IgD-negative memory B cell (primary cell): Measurements from ENCODE around the gene DNAJC27. TPM values are rescaled to one million over a fixed set of nuclear protein-coding genes. Genes with fewer than 3 reads are reported as not detected.
"Not testable (repeated sequence)": the region's sequence is repeated elsewhere in the genome, so short reads cannot be mapped to it uniquely, and the experiment has no call there.

Experiments
- H3K27ac Mint-ChIP-seq, 3 donors: one replicate each; pipeline ENCODE4 v1.8.0; 2020 to 2022; ENCODE audit warnings: mild to moderate bottlenecking in 3 of 3, mixed read lengths in 3 of 3, moderate library complexity in 1 of 3
- H3K27me3 Mint-ChIP-seq: one replicate; pipeline ENCODE4 v1.8.0; 2021; ENCODE audit warnings: mixed read lengths
- H3K36me3 Mint-ChIP-seq: one replicate; pipeline ENCODE4 v1.8.0; 2020; ENCODE audit warnings: mild to moderate bottlenecking, mixed read lengths
- H3K4me1 Mint-ChIP-seq, 3 donors: one replicate each; pipeline ENCODE4 v1.8.0; 2020 to 2022; ENCODE audit warnings: mixed read lengths in 3 of 3, mild to moderate bottlenecking in 1 of 3
- H3K4me3 Mint-ChIP-seq, 4 donors: one replicate each; pipeline ENCODE4 v1.8.0; 2020 to 2022; ENCODE audit warnings: mild to moderate bottlenecking in 4 of 4, mixed read lengths in 4 of 4, moderate library complexity in 3 of 4
- H3K9me3 Mint-ChIP-seq, 3 donors: one replicate each; pipeline ENCODE4 v1.8.0; 2020 to 2021; ENCODE audit warnings: mixed read lengths in 3 of 3, mild to moderate bottlenecking in 1 of 3
- polyA plus RNA-seq: library from polyadenylated mRNA; unstranded; fragments of 300-500 nt; fragmentation: Illumina TruSeq; gene quantifications from one replicate; pipeline ENCODE4 v1.2.3, GENCODE V29; 2021

The DNAJC27 gene
- 4.9 TPM for polyA plus RNA-seq

GRCh38 chr2:24971536-24972314, at the start of gene DNAJC27:
Gene DNAJC27 (minus strand): TSS chr2:24971955. CDS start chr2:24971904, 51 bp downstream.
- Mint-ChIP-seq H3K27ac (peak within 1 kb of the TSS; percentile 100), H3K27me3 (no peaks in the 10 kb centered on the region), H3K4me1 (peaks cover 5 to 11% (median 8%) of the 10 kb centered on the region in 3 donors), H3K9me3 (no peaks in the 10 kb centered on the region), H3K36me3 (no peaks in the 10 kb centered on the region), H3K4me3 (peak within 1 kb of the TSS; percentile 96 to 99 (median 96))

DNA sequence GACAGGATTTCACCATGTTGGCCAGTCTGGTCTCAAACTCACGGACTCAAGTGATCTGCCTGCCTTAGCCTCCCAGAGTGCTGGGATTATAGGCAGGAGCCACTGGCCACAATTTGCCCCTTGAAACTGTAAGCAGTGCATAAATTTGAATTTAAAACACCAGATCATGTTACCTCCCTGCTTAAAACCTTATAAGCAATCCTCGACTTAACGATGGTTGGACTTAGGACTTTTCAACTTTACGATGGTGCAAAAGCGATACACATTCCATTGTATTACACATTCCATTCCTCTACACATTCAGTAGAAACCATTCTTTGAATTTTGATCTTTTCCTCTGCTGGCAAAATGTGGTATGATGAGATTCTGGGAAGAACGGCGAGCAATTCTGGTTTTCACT, 46.9 kb upstream of the DNAJC27 start:
- Mint-ChIP-seq H3K27ac (no peak overlapping the region), H3K4me3 (no peak overlapping the region), H3K4me1 (peaks cover 0 to 8% (median 5%) of the 10 kb centered on the region in 3 donors), H3K36me3 (no peaks in the 10 kb centered on the region), H3K9me3 (no peaks in the 10 kb centered on the region), H3K27me3 (peaks cover 2% of the 10 kb centered on the region)

DNA sequence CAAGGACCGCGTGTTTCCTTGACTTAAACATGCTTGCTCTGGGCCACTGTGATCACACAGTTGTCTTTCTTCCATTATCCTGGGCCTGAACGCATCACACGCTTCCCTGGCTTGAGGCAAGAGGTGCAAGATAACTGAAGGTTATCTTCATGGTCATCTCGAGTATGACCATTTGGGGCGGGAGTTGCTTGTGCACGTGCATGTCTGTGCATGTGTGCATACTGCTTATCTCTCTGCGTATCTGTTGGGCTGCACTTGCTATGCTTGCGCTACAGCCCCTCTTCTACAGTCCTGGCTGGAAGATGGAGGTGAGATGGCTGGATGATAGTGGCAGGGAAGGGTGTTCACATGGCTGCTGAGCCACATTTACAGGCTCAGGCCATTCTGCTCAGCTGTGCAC, 42.9 kb upstream of the DNAJC27 start:
- no peak overlapping the region for H3K4me3 Mint-ChIP-seq
- peaks cover 4% of the 10 kb centered on the region for H3K27me3 Mint-ChIP-seq
- no peak overlapping the region for H3K27ac Mint-ChIP-seq
- no peaks in the 10 kb centered on the region for H3K36me3 Mint-ChIP-seq
- no peaks in the 10 kb centered on the region for H3K9me3 Mint-ChIP-seq
- peaks cover 0 to 10% (median 8%) of the 10 kb centered on the region in 3 donors for H3K4me1 Mint-ChIP-seq

DNA sequence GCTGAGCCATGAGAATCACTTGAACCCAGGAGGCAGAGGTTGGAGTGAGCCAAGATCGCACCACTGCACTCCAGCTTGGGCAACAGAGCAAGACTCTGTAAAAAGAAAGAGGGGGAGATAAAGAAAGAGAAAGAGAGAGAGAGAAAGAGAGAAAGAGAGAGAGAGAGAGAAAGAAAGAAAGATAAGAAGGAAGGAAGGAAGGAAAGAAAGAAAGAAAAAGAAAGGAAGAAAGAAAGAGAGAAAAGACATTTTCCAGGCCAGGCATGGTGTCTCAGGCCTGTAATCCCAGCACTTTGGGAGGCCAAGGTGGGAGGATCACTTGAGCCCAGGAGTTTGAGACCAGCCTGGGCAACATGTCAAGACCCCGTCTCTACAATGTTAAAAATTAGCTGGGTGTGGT, 39.6 kb upstream of the DNAJC27 start:
- not testable (repeated sequence) for H3K27me3 Mint-ChIP-seq, H3K9me3 Mint-ChIP-seq, H3K4me3 Mint-ChIP-seq, H3K27ac Mint-ChIP-seq, H3K4me1 Mint-ChIP-seq, H3K36me3 Mint-ChIP-seq

- no peak overlapping the region for H3K4me3 Mint-ChIP-seq
- H3K4me1 Mint-ChIP-seq, result peaks cover 0 to 2% (median 2%) of the 10 kb centered on the region in 3 donors
- peak overlapping the region in 1 of 3 donors; percentile 39 for H3K27ac Mint-ChIP-seq
- no peaks in the 10 kb centered on the region for H3K36me3 Mint-ChIP-seq
- H3K27me3 Mint-ChIP-seq, result peaks cover 4% of the 10 kb centered on the region
- no peaks in the 10 kb centered on the region for H3K9me3 Mint-ChIP-seq
These were observed 38.2 kb upstream of the DNAJC27 start for GRCh38 chr2:25009954-25010353.

- H3K9me3 Mint-ChIP-seq, result no peaks in the 10 kb centered on the region
- H3K27me3 Mint-ChIP-seq, result peaks cover 13% of the 10 kb centered on the region
- no peaks in the 10 kb centered on the region for H3K36me3 Mint-ChIP-seq
- H3K4me3 Mint-ChIP-seq, result no peak overlapping the region
- H3K27ac Mint-ChIP-seq, result peak overlapping the region in 1 of 3 donors; percentile 28
- H3K4me1 Mint-ChIP-seq, result peaks cover 0 to 2% (median 0%) of the 10 kb centered on the region in 3 donors
These were observed 30.3 kb upstream of the DNAJC27 start for GRCh38 chr2:25002066-25002465.

DNA sequence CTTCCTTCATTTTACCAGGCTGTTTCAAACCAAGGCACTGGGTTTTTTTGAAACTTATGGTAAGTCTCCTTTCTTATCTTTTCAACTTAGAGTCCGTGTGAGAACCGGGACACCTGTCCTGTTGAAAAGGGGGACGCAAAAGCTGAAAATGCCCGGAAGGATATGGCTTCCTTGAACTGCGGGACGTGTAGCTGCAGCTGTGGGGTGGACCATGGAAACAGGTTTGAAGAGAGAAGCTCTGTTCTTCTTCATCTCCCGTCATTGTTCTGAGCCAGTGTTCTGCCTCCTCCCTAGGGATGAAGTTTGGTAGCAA, 29.5 kb upstream of the DNAJC27 start:
- Mint-ChIP-seq H3K36me3 (no peaks in the 10 kb centered on the region), H3K4me3 (no peak overlapping the region), H3K9me3 (no peaks in the 10 kb centered on the region), H3K4me1 (peaks cover 0 to 2% (median 0%) of the 10 kb centered on the region in 3 donors), H3K27ac (no peak overlapping the region), H3K27me3 (peaks cover 13% of the 10 kb centered on the region)

GRCh38 chr2:25000503-25001324, 29.0 kb upstream of the DNAJC27 start:
- Mint-ChIP-seq H3K4me1 (peaks cover 0 to 2% (median 0%) of the 10 kb centered on the region in 3 donors), H3K27ac (no peak overlapping the region), H3K36me3 (no peaks in the 10 kb centered on the region), H3K4me3 (no peak overlapping the region), H3K27me3 (peaks cover 13% of the 10 kb centered on the region), H3K9me3 (no peaks in the 10 kb centered on the region)

- H3K27me3 Mint-ChIP-seq, result peaks cover 13% of the 10 kb centered on the region
- H3K4me3 Mint-ChIP-seq, result no peak overlapping the region
- peaks cover 0 to 2% (median 0%) of the 10 kb centered on the region in 3 donors for H3K4me1 Mint-ChIP-seq
- no peak overlapping the region for H3K27ac Mint-ChIP-seq
- H3K36me3 Mint-ChIP-seq, result no peaks in the 10 kb centered on the region
- H3K9me3 Mint-ChIP-seq, result no peaks in the 10 kb centered on the region
These were observed 28.3 kb upstream of the DNAJC27 start for GRCh38 chr2:25000036-25000435.

DNA sequence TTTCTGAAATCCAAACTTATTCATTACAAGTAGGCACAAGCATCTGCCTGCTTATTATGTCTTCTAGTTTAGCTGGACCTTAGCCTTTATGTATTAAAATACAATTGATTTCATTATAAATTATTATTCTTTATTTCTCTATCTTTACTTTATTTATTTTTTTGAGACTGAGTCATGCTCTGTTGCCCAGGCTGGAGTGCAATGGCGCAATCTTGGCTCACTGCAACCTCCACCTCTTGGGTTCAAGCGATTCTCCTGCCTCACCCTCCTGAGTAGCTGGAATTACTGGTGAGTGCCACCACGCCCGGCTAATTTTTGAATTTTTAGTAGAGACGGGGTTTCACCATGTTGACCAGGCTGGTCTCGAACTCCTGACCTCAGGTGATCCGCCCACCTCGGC, 27.3 kb upstream of the DNAJC27 start:
- H3K27me3 Mint-ChIP-seq, result peaks cover 10% of the 10 kb centered on the region
- not testable (repeated sequence) for H3K27ac Mint-ChIP-seq, H3K4me1 Mint-ChIP-seq, H3K4me3 Mint-ChIP-seq, H3K36me3 Mint-ChIP-seq, H3K9me3 Mint-ChIP-seq

GRCh38 chr2:24994146-24994724, 22.5 kb upstream of the DNAJC27 start:
- H3K4me1 Mint-ChIP-seq, result peaks cover 0 to 3% (median 0%) of the 10 kb centered on the region in 3 donors
- H3K36me3 Mint-ChIP-seq, result peaks cover 1% of the 10 kb centered on the region
- H3K27ac Mint-ChIP-seq, result no peak overlapping the region

DNA sequence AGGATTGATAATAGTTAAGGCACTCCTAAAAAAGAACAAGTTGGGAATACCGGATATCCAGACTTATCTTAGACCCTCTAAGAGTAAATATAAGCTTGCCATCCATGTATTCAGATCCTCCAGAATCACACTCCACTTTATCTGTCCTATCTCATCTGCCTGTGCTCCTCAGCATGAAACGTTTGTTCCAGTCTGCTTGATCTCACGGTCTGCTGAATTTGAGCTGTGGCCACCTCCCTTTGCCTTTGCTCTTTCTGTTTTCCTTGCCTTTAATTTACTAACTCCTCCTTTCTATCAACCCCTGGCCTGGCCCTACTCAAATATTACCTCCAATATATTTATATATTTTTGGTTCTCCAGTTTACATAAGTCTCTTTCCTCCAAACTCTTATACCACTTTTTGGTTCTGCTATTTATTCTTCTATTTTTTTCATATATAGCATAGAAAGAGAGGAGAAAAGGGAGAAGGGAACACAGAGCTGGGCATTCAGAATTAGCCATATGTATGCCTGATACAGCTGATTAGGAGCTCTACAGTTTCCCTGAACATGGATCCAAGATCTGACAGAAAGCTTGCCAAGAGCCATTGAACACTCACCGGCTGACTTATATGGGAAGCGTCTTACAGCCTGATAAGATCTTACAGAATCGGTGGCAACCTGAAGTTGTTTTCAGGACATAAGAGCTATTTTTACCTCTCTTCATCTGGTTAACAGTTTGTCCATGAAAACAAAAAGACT, 21.8 kb upstream of the DNAJC27 start:
- Mint-ChIP-seq H3K4me1 (peaks cover 0 to 3% (median 0%) of the 10 kb centered on the region in 3 donors), H3K36me3 (peaks cover 1% of the 10 kb centered on the region), H3K9me3 (peaks cover 0 to 2% (median 0%) of the 10 kb centered on the region in 3 donors), H3K27me3 (peaks cover 9% of the 10 kb centered on the region), H3K27ac (no peak overlapping the region), H3K4me3 (no peak overlapping the region)

More at GRCh38 chr2:24994146-24994724, 22.5 kb upstream of the DNAJC27 start:
- H3K9me3 Mint-ChIP-seq, result peaks cover 0 to 2% (median 0%) of the 10 kb centered on the region in 3 donors
- no peak overlapping the region for H3K4me3 Mint-ChIP-seq
- peaks cover 9% of the 10 kb centered on the region for H3K27me3 Mint-ChIP-seq

GRCh38 chr2:24986372-24986771, 14.6 kb upstream of the DNAJC27 start:
- Mint-ChIP-seq H3K4me1 (peaks cover 0 to 2% (median 0%) of the 10 kb centered on the region in 3 donors), H3K36me3 (peaks cover 2% of the 10 kb centered on the region), H3K4me3 (no peak overlapping the region), H3K9me3 (peaks cover 0 to 2% (median 0%) of the 10 kb centered on the region in 3 donors), H3K27ac (no peak overlapping the region), H3K27me3 (peaks cover 8% of the 10 kb centered on the region)

DNA sequence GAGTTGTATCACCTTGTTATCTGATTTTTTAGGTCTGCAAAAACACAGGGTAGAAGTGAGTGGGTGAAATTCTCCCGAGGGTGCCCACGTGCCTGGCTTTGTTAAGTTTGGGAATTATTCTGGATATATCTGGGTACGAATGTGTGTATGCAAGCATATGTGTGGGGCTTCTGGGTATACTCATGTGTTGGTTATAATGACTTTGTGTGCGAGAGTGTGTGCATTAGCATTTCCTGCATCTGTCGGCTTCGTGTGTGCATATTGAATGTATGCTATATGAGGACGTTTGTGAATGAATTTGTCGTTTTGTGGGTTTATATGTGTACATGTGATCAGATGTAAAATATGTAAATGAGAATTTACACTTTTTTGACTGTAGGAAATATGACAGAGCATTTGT, 13.8 kb upstream of the DNAJC27 start:
- Mint-ChIP-seq H3K27me3 (peaks cover 8% of the 10 kb centered on the region), H3K4me1 (peaks cover 0 to 2% (median 0%) of the 10 kb centered on the region in 3 donors), H3K9me3 (peaks cover 0 to 1% (median 0%) of the 10 kb centered on the region in 3 donors), H3K4me3 (no peak overlapping the region), H3K27ac (no peak overlapping the region), H3K36me3 (peaks cover 2% of the 10 kb centered on the region)
